Immature natural killer cell (primary cell): Measurements from ENCODE around the gene SPECC1. TPM values are rescaled to one million over a fixed set of nuclear protein-coding genes. Genes with fewer than 3 reads are reported as not detected.
"Not testable (repeated sequence)": the region's sequence is repeated elsewhere in the genome, so short reads cannot be mapped to it uniquely, and the experiment has no call there.

ENCODE experiments used
- DNase-seq, 3 donors: peaks; one replicate each; pipeline ENCODE4 v3.0.0; 2022; ENCODE audit warnings: mixed read lengths in 1 of 3
- H3K27ac Mint-ChIP-seq, 6 donors: one replicate each; pipeline ENCODE4 v1.8.0; 2020; ENCODE audit warnings: mixed read lengths in 6 of 6, mild to moderate bottlenecking in 5 of 6, inconsistent platforms in 4 of 6, moderate library complexity in 3 of 6
- H3K27me3 Mint-ChIP-seq, 3 donors: one replicate each; pipeline ENCODE4 v1.8.0; 2020 to 2021; ENCODE audit warnings: low read depth in 3 of 3, mild to moderate bottlenecking in 3 of 3, mixed read lengths in 3 of 3, moderate library complexity in 3 of 3, inconsistent platforms in 1 of 3
- H3K36me3 Mint-ChIP-seq, 3 donors: one replicate each; pipeline ENCODE4 v1.8.0; 2020; ENCODE audit warnings: mixed read lengths in 3 of 3, inconsistent platforms in 2 of 3, mild to moderate bottlenecking in 2 of 3
- H3K4me1 Mint-ChIP-seq, 2 donors: one replicate each; pipeline ENCODE4 v1.8.0; 2020; ENCODE audit warnings: inconsistent platforms in 2 of 2, mild to moderate bottlenecking in 2 of 2, mixed read lengths in 2 of 2, moderate library complexity in 1 of 2
- H3K4me3 Mint-ChIP-seq, 5 donors: one replicate each; pipeline ENCODE4 v1.8.0; 2020; ENCODE audit warnings: mild to moderate bottlenecking in 5 of 5, mixed read lengths in 5 of 5, inconsistent platforms in 3 of 5, moderate library complexity in 3 of 5
- H3K9me3 Mint-ChIP-seq, 6 donors: one replicate each; pipeline ENCODE4 v1.8.0; 2020; ENCODE audit warnings: mild to moderate bottlenecking in 6 of 6, mixed read lengths in 6 of 6, inconsistent platforms in 4 of 6, moderate library complexity in 3 of 6
- polyA plus RNA-seq, 3 donors: library from polyadenylated mRNA; unstranded; fragments of 300-500 nt; fragmentation: Illumina TruSeq; gene quantifications; one replicate each; pipeline ENCODE4 v1.2.3, GENCODE V29; 2021

Gene SPECC1
- polyA plus RNA-seq, 3 donors from 2014 or later: 6.0 to 43.3 (median 25.5) TPM

GRCh38 chr17:20100806-20101205 lies 91.6 kb downstream of the SPECC1 start:
- not testable (repeated sequence) for DNase-seq, H3K4me1 Mint-ChIP-seq, H3K27ac Mint-ChIP-seq, H3K4me3 Mint-ChIP-seq, H3K27me3 Mint-ChIP-seq, H3K9me3 Mint-ChIP-seq
- H3K36me3 Mint-ChIP-seq: peaks cover 4 to 38% (median 35%) of the 10 kb centered on the region in 3 donors

- Mint-ChIP-seq H3K27me3 (peaks cover 0 to 3% (median 0%) of the 10 kb centered on the region in 3 donors), H3K27ac (peak overlapping the region in 1 of 6 donors; percentile 53), H3K4me3 (no peak overlapping the region), H3K9me3 (no peaks in the 10 kb centered on the region), H3K36me3 (peaks cover under 1 to 20% (median 16%) of the 10 kb centered on the region in 3 donors), H3K4me1 (peaks cover 0 to 5% of the 10 kb centered on the region in 2 donors)
- no peak for DNase-seq
Observed at GRCh38 chr17:20103454-20104446, 94.6 kb downstream of the SPECC1 start.

GRCh38 chr17:20105539-20106280 lies 96.6 kb downstream of the SPECC1 start:
- Mint-ChIP-seq H3K9me3 (no peaks in the 10 kb centered on the region), H3K27me3 (peaks cover 0 to 3% (median 0%) of the 10 kb centered on the region in 3 donors), H3K4me3 (no peak overlapping the region), H3K4me1 (peaks cover 0 to 5% of the 10 kb centered on the region in 2 donors), H3K27ac (no peak overlapping the region), H3K36me3 (peaks cover 0 to 18% (median 15%) of the 10 kb centered on the region in 3 donors)
- DNase-seq: no peak

GRCh38 chr17:20106446-20106845 lies 97.3 kb downstream of the SPECC1 start:
- not testable (repeated sequence) for H3K27ac Mint-ChIP-seq, H3K4me1 Mint-ChIP-seq

GRCh38 chr17:20109076-20109475 lies 99.9 kb downstream of the SPECC1 start:
- no peak for DNase-seq
- H3K9me3 Mint-ChIP-seq: no peaks in the 10 kb centered on the region
- H3K4me1 Mint-ChIP-seq: peaks cover 0 to 5% of the 10 kb centered on the region in 2 donors
- H3K36me3 Mint-ChIP-seq: peaks cover 0 to 9% (median 5%) of the 10 kb centered on the region in 3 donors
- H3K27ac Mint-ChIP-seq: peak overlapping the region in 1 of 6 donors; percentile 45
- H3K27me3 Mint-ChIP-seq: peaks cover 0 to 5% (median 0%) of the 10 kb centered on the region in 3 donors
- H3K4me3 Mint-ChIP-seq: no peak overlapping the region

More at GRCh38 chr17:20106446-20106845, 97.3 kb downstream of the SPECC1 start:
- DNase-seq, H3K27me3 Mint-ChIP-seq, H3K9me3 Mint-ChIP-seq, H3K4me3 Mint-ChIP-seq: not testable (repeated sequence)
- peaks cover 0 to 17% (median 16%) of the 10 kb centered on the region in 3 donors for H3K36me3 Mint-ChIP-seq

- no peak overlapping the region for H3K4me3 Mint-ChIP-seq
- H3K27ac Mint-ChIP-seq: peak overlapping the region in 1 of 6 donors; percentile 7
Observed at GRCh38 chr17:20111538-20111937, 102.4 kb downstream of the SPECC1 start.

GRCh38 chr17:20114466-20114865 lies 105.3 kb downstream of the SPECC1 start:
- peaks cover 2 to 4% (median 2%) of the 10 kb centered on the region in 3 donors for H3K27me3 Mint-ChIP-seq
- H3K27ac Mint-ChIP-seq: peak overlapping the region in 1 of 6 donors; percentile 35
- no peak overlapping the region for H3K4me3 Mint-ChIP-seq
- H3K9me3 Mint-ChIP-seq: no peaks in the 10 kb centered on the region
- H3K4me1 Mint-ChIP-seq: peaks cover 0 to 2% of the 10 kb centered on the region in 2 donors
- peaks cover 0 to 9% (median 5%) of the 10 kb centered on the region in 3 donors for H3K36me3 Mint-ChIP-seq
- no peak for DNase-seq

More at GRCh38 chr17:20111538-20111937, 102.4 kb downstream of the SPECC1 start:
- peaks cover 1 to 5% (median 2%) of the 10 kb centered on the region in 3 donors for H3K27me3 Mint-ChIP-seq
- peaks cover 0 to 9% (median 5%) of the 10 kb centered on the region in 3 donors for H3K36me3 Mint-ChIP-seq
- no peaks in the 10 kb centered on the region for H3K4me1 Mint-ChIP-seq
- no peak for DNase-seq
- no peaks in the 10 kb centered on the region for H3K9me3 Mint-ChIP-seq

- DNase-seq: peak; percentile 50 to 62 (median 60)
- H3K4me3 Mint-ChIP-seq: no peak overlapping the region
- H3K36me3 Mint-ChIP-seq: peaks cover 0 to 2% (median 0%) of the 10 kb centered on the region in 3 donors
- no peak overlapping the region for H3K27ac Mint-ChIP-seq
- peaks cover 4 to 5% (median 4%) of the 10 kb centered on the region in 3 donors for H3K27me3 Mint-ChIP-seq
- H3K9me3 Mint-ChIP-seq: no peaks in the 10 kb centered on the region
- H3K4me1 Mint-ChIP-seq: peaks cover 0 to 2% of the 10 kb centered on the region in 2 donors
Observed at GRCh38 chr17:20116683-20117309, 107.6 kb downstream of the SPECC1 start.

GRCh38 chr17:20118280-20118679 lies 109.1 kb downstream of the SPECC1 start:
- H3K4me1 Mint-ChIP-seq: peaks cover 0 to 2% of the 10 kb centered on the region in 2 donors
- no peaks in the 10 kb centered on the region for H3K9me3 Mint-ChIP-seq
- H3K36me3 Mint-ChIP-seq: no peaks in the 10 kb centered on the region
- no peak overlapping the region for H3K27ac Mint-ChIP-seq
- DNase-seq: no peak
- no peak overlapping the region for H3K4me3 Mint-ChIP-seq
- peaks cover 3 to 4% (median 4%) of the 10 kb centered on the region in 3 donors for H3K27me3 Mint-ChIP-seq

- Mint-ChIP-seq H3K4me1 (peaks cover 0 to 2% of the 10 kb centered on the region in 2 donors), H3K36me3 (no peaks in the 10 kb centered on the region), H3K27ac (no peak overlapping the region), H3K9me3 (no peaks in the 10 kb centered on the region), H3K4me3 (no peak overlapping the region), H3K27me3 (peaks cover 2 to 4% (median 3%) of the 10 kb centered on the region in 3 donors)
- DNase-seq: no peak
Observed at GRCh38 chr17:20120836-20121235, 111.7 kb downstream of the SPECC1 start.

GRCh38 chr17:20121359-20122253 lies 112.4 kb downstream of the SPECC1 start:
- Mint-ChIP-seq H3K9me3 (no peaks in the 10 kb centered on the region), H3K36me3 (no peaks in the 10 kb centered on the region), H3K4me1 (peaks cover 0 to 2% of the 10 kb centered on the region in 2 donors), H3K27me3 (peaks cover 2 to 3% (median 3%) of the 10 kb centered on the region in 3 donors), H3K27ac (no peak overlapping the region), H3K4me3 (no peak overlapping the region)
- peak; percentile 47 to 61 (median 57) for DNase-seq

- no peaks in the 10 kb centered on the region for H3K4me1 Mint-ChIP-seq
- H3K27me3 Mint-ChIP-seq: peaks cover 0 to 5% (median 2%) of the 10 kb centered on the region in 3 donors
- no peaks in the 10 kb centered on the region for H3K9me3 Mint-ChIP-seq
- no peak overlapping the region for H3K4me3 Mint-ChIP-seq
- H3K36me3 Mint-ChIP-seq: no peaks in the 10 kb centered on the region
- no peak for DNase-seq
- no peak overlapping the region for H3K27ac Mint-ChIP-seq
Observed at GRCh38 chr17:20122254-20122879, 113.2 kb downstream of the SPECC1 start.
